Measurements from ENCODE around the gene AVPR2. TPM values are rescaled to one million over a fixed set of nuclear protein-coding genes. Genes with fewer than 3 reads are reported as not detected.

AVPR2 gene
- total RNA-seq, 1 experiment from 2014 or later, result not detected

DNA sequence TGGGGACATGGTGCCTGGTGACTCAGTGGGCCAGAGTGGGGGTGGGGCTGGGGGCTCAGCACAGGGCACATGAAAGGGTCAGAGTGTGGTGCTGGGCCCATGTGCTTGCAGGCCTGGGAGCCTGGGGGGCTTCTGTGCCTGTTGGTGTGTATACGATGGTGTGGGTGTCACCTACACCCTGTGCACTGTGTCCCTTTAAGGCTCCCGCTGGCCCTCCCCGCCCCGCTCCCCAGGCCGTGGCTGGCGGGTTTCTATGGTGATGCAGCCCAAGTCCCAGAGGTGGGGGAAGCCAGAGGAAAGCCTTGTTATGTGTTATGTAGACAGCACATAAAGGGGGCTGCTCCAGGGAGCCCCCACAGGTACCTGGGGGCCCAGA, 24.0 kb upstream of the AVPR2 start:
- ATAC-seq, result no peak
- CTCF ChIA-PET, result no interaction called here

DNA sequence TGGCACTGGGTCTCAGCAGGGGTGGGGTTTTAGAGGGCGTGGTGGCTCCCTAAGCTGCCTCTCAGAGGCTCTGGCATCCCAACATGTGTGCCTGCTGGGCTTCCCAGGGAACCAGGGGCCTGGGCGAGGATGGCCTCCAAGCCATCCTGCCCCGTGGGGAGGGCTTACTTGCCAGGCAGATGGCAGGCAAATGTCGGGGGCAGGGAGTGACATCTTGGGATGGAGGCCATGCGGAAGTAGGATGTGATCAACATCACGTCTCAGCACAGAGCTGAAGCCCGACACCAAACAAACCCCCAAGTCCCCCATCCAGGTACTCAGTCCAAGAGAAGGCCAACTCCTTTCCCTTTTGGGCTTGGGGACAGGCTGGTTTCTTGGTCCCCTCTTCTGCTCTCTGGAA, 23.2 kb upstream of the AVPR2 start:
- CTCF ChIA-PET, result no interaction called here
- H3F3A ChIP-seq (ENCODE audit: low read length, unreplicated experiment), result no peaks in the 10 kb centered on the region

More for the DNA sequence above, 24.0 kb upstream of the AVPR2 start:
- TF ChIP-seq, protein P1, sequence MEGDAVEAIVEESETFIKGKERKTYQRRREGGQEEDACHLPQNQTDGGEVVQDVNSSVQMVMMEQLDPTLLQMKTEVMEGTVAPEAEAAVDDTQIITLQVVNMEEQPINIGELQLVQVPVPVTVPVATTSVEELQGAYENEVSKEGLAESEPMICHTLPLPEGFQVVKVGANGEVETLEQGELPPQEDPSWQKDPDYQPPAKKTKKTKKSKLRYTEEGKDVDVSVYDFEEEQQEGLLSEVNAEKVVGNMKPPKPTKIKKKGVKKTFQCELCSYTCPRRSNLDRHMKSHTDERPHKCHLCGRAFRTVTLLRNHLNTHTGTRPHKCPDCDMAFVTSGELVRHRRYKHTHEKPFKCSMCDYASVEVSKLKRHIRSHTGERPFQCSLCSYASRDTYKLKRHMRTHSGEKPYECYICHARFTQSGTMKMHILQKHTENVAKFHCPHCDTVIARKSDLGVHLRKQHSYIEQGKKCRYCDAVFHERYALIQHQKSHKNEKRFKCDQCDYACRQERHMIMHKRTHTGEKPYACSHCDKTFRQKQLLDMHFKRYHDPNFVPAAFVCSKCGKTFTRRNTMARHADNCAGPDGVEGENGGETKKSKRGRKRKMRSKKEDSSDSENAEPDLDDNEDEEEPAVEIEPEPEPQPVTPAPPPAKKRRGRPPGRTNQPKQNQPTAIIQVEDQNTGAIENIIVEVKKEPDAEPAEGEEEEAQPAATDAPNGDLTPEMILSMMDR (conservative IDR thresholded peaks at IDR 0.05; ENCODE audit: low read depth, low read length), result no peak
- TF ChIP-seq EZH2 (IDR thresholded peaks at IDR 0.05; ENCODE audit: low read length, unreplicated experiment) (no peak), EZH2phosphoT487 (IDR thresholded peaks at IDR 0.05; ENCODE audit: borderline replicate concordance, low read length) (no peak)
- Histone ChIP-seq H3K4me2 (ENCODE audit: low read length) (no peak overlapping the region), H4K20me1 (ENCODE audit: low read length) (no peaks in the 10 kb centered on the region), H3K27ac (ENCODE audit: low read length) (no peak overlapping the region), H3K79me2 (ENCODE audit: low read length) (no peaks in the 10 kb centered on the region), H3K9me2 (replicated peaks; ENCODE audit: low read length) (no peaks in the 10 kb centered on the region), H3F3A (ENCODE audit: low read length, unreplicated experiment) (no peaks in the 10 kb centered on the region), H3K9me3 (ENCODE audit: low read length) (no peaks in the 10 kb centered on the region), H3K4me1 (ENCODE audit: insufficient read depth, low read length) (peaks cover 7% of the 10 kb centered on the region; the same call in 1 of the 2 replicates), H3K4me3 (ENCODE audit: low read length) (no peak overlapping the region), H3K9ac (ENCODE audit: low read length) (no peak overlapping the region), H3K27me3 (ENCODE audit: low read length) (peaks cover 5% of the 10 kb centered on the region; the same call in 1 of the 2 replicates), H2AFZ (ENCODE audit: low read length) (no peak overlapping the region), H3K36me3 (ENCODE audit: low read depth, low read length) (no peaks in the 10 kb centered on the region)
- no TSS peak for BruUV-seq (replicated peaks)
- POLR2A ChIA-PET (ENCODE audit: unreplicated experiment), result no interaction called here
- intact Hi-C loops (cut with micrococcal nuclease), result no loop called here
- DNase-seq, result no peak

DNA sequence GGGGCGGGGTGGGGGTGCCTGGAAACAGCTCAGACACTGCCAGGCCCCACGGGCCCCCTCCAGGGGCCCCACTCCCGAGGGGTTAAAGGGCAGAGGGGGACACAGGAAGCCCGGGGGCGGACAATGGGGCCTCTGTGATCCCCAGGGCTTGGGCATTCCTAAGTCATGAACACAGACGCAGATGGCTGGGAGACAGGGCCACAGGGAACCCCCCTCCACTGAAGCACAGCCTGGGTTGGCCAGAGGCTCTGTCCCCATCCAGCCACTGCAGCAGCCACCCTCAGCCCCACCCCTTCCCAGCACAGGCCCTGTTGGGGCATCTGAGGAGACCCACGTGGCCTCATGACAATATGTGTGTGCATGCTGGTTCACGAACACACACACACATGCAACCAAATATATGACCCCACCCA, 22.4 kb upstream of the AVPR2 start:
- Histone ChIP-seq H3K9me2 (replicated peaks; ENCODE audit: low read length) (no peaks in the 10 kb centered on the region), H3K4me2 (ENCODE audit: low read length) (no peak overlapping the region), H3K4me1 (ENCODE audit: insufficient read depth, low read length) (peaks cover 9% of the 10 kb centered on the region; the same call in 1 of the 2 replicates), H3K27ac (ENCODE audit: low read length) (no peak overlapping the region), H3K9me3 (ENCODE audit: low read length) (no peaks in the 10 kb centered on the region), H3K27me3 (ENCODE audit: low read length) (peaks cover 6% of the 10 kb centered on the region; the same call in 1 of the 2 replicates), H3K79me2 (ENCODE audit: low read length) (no peaks in the 10 kb centered on the region), H2AFZ (ENCODE audit: low read length) (no peak overlapping the region), H3K36me3 (ENCODE audit: low read depth, low read length) (no peaks in the 10 kb centered on the region), H3K9ac (ENCODE audit: low read length) (no peak overlapping the region), H3F3A (ENCODE audit: low read length, unreplicated experiment) (no peaks in the 10 kb centered on the region), H3K4me3 (ENCODE audit: low read length) (no peak overlapping the region), H4K20me1 (ENCODE audit: low read length) (no peaks in the 10 kb centered on the region)
- intact Hi-C loops (cut with micrococcal nuclease), result no loop called here
- no peak for ATAC-seq
- TF ChIP-seq EZH2 (IDR thresholded peaks at IDR 0.05; ENCODE audit: low read length, unreplicated experiment) (no peak), EZH2phosphoT487 (IDR thresholded peaks at IDR 0.05; ENCODE audit: borderline replicate concordance, low read length) (no peak)
- TF ChIP-seq, protein P1 (conservative IDR thresholded peaks at IDR 0.05; ENCODE audit: low read depth, low read length), result no peak
- POLR2A ChIA-PET (ENCODE audit: unreplicated experiment), result no interaction called here
- no peak for DNase-seq
- BruUV-seq (replicated peaks), result no TSS peak
- CTCF ChIA-PET, result no interaction called here

More for the DNA sequence above, 23.2 kb upstream of the AVPR2 start:
- TF ChIP-seq EZH2 (IDR thresholded peaks at IDR 0.05; ENCODE audit: low read length, unreplicated experiment), result no peak
- no peak for TF ChIP-seq EZH2phosphoT487 (IDR thresholded peaks at IDR 0.05; ENCODE audit: borderline replicate concordance, low read length)
- TF ChIP-seq, protein P1 (conservative IDR thresholded peaks at IDR 0.05; ENCODE audit: low read depth, low read length), result no peak
- H3K4me3 ChIP-seq (ENCODE audit: low read length), result no peak overlapping the region
- no peak overlapping the region for H3K4me2 ChIP-seq (ENCODE audit: low read length)
- no TSS peak for BruUV-seq (replicated peaks)
- DNase-seq (no peak), ATAC-seq (no peak)
- H3K9ac ChIP-seq (ENCODE audit: low read length), result no peak overlapping the region
- no peaks in the 10 kb centered on the region for H4K20me1 ChIP-seq (ENCODE audit: low read length)
- no peak overlapping the region for H3K27ac ChIP-seq (ENCODE audit: low read length)
- H3K9me3 ChIP-seq (ENCODE audit: low read length), result no peaks in the 10 kb centered on the region
- peaks cover 9% of the 10 kb centered on the region; the same call in 1 of the 2 replicates for H3K4me1 ChIP-seq (ENCODE audit: insufficient read depth, low read length)
- H3K9me2 ChIP-seq (replicated peaks; ENCODE audit: low read length), result no peaks in the 10 kb centered on the region
- H3K36me3 ChIP-seq (ENCODE audit: low read depth, low read length), result no peaks in the 10 kb centered on the region
- POLR2A ChIA-PET (ENCODE audit: unreplicated experiment), result no interaction called here
- no peak overlapping the region for H2AFZ ChIP-seq (ENCODE audit: low read length)
- intact Hi-C loops (cut with micrococcal nuclease), result no loop called here
- no peaks in the 10 kb centered on the region for H3K79me2 ChIP-seq (ENCODE audit: low read length)
- H3K27me3 ChIP-seq (ENCODE audit: low read length), result peaks cover 6% of the 10 kb centered on the region; the same call in 1 of the 2 replicates
